Adrenal gland (tissue), 12 donors: ENCODE measurements around the gene COL1A1. TPM values are rescaled to one million over a fixed set of nuclear protein-coding genes. Genes with fewer than 3 reads are reported as not detected.

Source experiments
- DNase-seq, 7 donors: peaks; one replicate each; pipeline ENCODE4 v3.0.0-alpha.2; 2019 to 2020
- H3K27ac ChIP-seq, 5 donors: fragments of 200-600 bp; sonication (generic) in 4 of 5; 1 replicate in 3 of 5; 2 replicates in 2 of 5; pipeline versions ENCODE4 v1.5.1 to v1.8.0; 2016 to 2020; ENCODE audit warnings: mild to moderate bottlenecking in 1 of 5
- H3K27me3 ChIP-seq: fragments of 200-600 bp; 2 replicates; pipeline ENCODE4 v1.8.0; 2021
- H3K36me3 ChIP-seq, 2 donors: fragments of 200-600 bp; replicated peaks in 1 of 2; 1 replicate in 1 of 2; 2 replicates in 1 of 2; pipeline versions ENCODE4 v1.5.1 to v1.8.0; 2018 to 2022
- H3K4me1 ChIP-seq, 2 donors: fragments of 200-600 bp; replicated peaks in 1 of 2; 1 replicate in 1 of 2; 2 replicates in 1 of 2; pipeline versions ENCODE4 v1.5.1 to v1.8.0; 2018 to 2021
- H3K4me3 ChIP-seq, 4 donors: fragments of 200-600 bp; sonication (generic) in 3 of 4; one replicate each; pipeline ENCODE4 v1.5.1; 2016 to 2018
- H3K9me3 ChIP-seq, 3 donors: fragments of 200-600 bp; sonication (generic) in 1 of 3; replicated peaks in 1 of 3; 1 replicate in 2 of 3; 2 replicates in 1 of 3; pipeline versions ENCODE4 v1.5.1 to v1.8.0; 2016 to 2021
- POLR2A ChIP-seq, 2 donors: fragments of 450-650 bp; IDR thresholded peaks; one replicate each; pipeline ENCODE4 v1.6.1; 2017; ENCODE audit warnings: antibody characterized with exemption in 2 of 2, mild to moderate bottlenecking in 2 of 2, moderate library complexity in 1 of 2
- WGBS, 4 donors: extraction: QIAGEN DNeasy Blood & Tissue Kit in 2 of 4; methylation state at CpG; one replicate each; pipeline versions ENCODE4 v1.1.5 to v1.1.7; 2013 to 2017; 5-methylcytosine and 5-hydroxymethylcytosine counted together
- intact Hi-C, 2 donors: fragments of 100-400 bp; cut with DNase I; formaldehyde crosslinking; loops; one replicate each; pipeline versions ENCODE4 v1.14.1 to v1.15.0; 2022 to 2023
- polyA plus RNA-seq, 3 donors: library from polyadenylated mRNA; stranded (reverse); fragments of 200-250 nt in 2 of 3; fragments of 350-450 nt in 1 of 3; fragmentation: Illumina TruSeq in 1 of 3; extraction: RNeasy Lipid Tissue Mini Kit (QIAGEN cat#74804) in 1 of 3; gene quantifications; one replicate each; pipeline ENCODE4 v1.2.3, GENCODE V29; 2013 to 2014
- total RNA-seq, 9 donors: library from RNA; depleted of rRNA in 4 of 9; stranded (reverse); fragments of >200 nt in 4 of 9; fragments of 120-200 nt in 1 of 9; fragmentation: NEBNext Ultra II Directional in 1 of 9; extraction: Animal tissue kit (Norgen Biotek cat#: 25700) in 1 of 9; gene quantifications; one replicate each; pipeline versions ENCODE4 v1.1.0 to v1.2.4, GENCODE V29; 2013 to 2023
- TF ChIP-seq, protein P1 (sequence below), 6 experiments: fragments of 450-650 bp in 4 of 6; fragments of 200-600 bp in 2 of 6; sonication (generic) in 1 of 6; IDR thresholded peaks; 1 replicate in 5 of 6; 2 replicates in 1 of 6; pipeline versions ENCODE4 v1.5.1 to v1.8.0; 2016 to 2021; ENCODE audit warnings: antibody characterized with exemption in 6 of 6, mild to moderate bottlenecking in 2 of 6, moderate library complexity in 1 of 6
- donor health status: healthy with polysubstance abuse.
- donor health status: Bipolar disorder and iron deficiency.
- donor health status: DM: yes; HTN: yes; CAD: no.
- donor health status: DM: no; HTN: no; CAD: no.
- donor health status: DM: no; HTN: no; CAD: no.
- donor health status: DM: yes; HTN: yes; CAD: no.

The COL1A1 gene
- total and polyA plus RNA-seq, 12 donors, result 39.6 to 263 (median 87.2) TPM

DNA sequence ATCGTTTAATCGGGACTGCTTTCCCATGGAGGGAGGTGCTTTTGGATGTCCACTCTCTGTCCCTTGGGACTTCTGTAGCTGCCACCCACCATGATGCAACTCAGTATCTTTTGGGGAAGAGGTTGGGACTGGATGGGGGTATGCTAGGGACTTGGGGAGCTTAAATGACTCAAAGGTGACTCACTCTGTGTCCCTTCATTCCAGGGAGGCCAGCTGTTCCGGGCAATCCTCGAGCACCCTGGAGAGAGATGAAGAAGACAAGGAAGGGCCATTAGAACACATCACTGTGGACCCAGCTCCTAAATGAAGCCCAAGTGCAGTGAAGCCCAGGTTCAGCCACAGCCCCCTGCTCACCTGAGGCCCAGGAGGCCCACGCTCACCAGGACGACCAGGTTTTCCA is 4.6 kb downstream of the COL1A1 start:
- peaks cover 3 to 8% of the 10 kb centered on the region in 2 donors for H3K4me1 ChIP-seq
- peaks cover 20% of the 10 kb centered on the region for H3K27me3 ChIP-seq
- H3K36me3 ChIP-seq, result peaks cover 0 to 21% of the 10 kb centered on the region in 2 donors
- intact Hi-C loops, result no loop called here
- no peak overlapping the region for H3K4me3 ChIP-seq
- peak overlapping the region in 1 of 5 donors; percentile 44 for H3K27ac ChIP-seq
- no peaks in the 10 kb centered on the region for H3K9me3 ChIP-seq
- DNase-seq, result no peak
- 58 to 76% (median 65%) methylated on average over 2 to 6 of the region's 6 CpGs for WGBS, 4 donors
- TF ChIP-seq POLR2A (IDR thresholded peaks at IDR 0.05), result no peak

DNA sequence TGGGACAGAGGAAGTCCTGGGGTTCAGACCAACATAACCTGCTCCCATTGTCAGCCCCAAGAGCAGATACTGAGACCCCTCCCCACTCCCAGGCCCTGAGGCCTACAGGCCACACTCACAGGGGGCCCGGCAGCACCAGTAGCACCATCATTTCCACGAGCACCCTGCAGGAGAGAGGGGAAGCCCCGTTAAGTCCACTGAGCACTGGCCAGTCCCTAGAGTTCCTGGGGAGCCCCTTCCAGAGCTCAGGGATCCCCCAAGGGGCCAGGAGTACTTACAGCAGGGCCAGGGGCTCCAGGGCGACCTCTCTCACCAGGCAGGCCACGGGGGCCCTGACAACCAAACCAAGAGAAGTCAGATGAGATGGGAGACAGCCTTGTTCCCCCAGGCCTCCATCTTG is 5.4 kb downstream of the COL1A1 start:
- intact Hi-C loops, result no loop called here
- no peak overlapping the region for H3K27ac ChIP-seq
- no peak for DNase-seq

GRCh38 chr17:50194934-50195865 is 6.2 kb downstream of the COL1A1 start:
- DNase-seq, result no peak
- Histone ChIP-seq H3K36me3 (peaks cover 0 to 28% of the 10 kb centered on the region in 2 donors), H3K9me3 (no peaks in the 10 kb centered on the region), H3K4me1 (peaks cover 2 to 6% of the 10 kb centered on the region in 2 donors), H3K27ac (no peak overlapping the region), H3K4me3 (no peak overlapping the region), H3K27me3 (peaks cover 10% of the 10 kb centered on the region)
- intact Hi-C loops, result no loop called here
- 69 to 80% (median 77%) methylated on average over 14 to 17 of the region's 17 CpGs for WGBS, 4 donors
- TF ChIP-seq POLR2A (IDR thresholded peaks at IDR 0.05), result no peak
- TF ChIP-seq, protein P1, sequence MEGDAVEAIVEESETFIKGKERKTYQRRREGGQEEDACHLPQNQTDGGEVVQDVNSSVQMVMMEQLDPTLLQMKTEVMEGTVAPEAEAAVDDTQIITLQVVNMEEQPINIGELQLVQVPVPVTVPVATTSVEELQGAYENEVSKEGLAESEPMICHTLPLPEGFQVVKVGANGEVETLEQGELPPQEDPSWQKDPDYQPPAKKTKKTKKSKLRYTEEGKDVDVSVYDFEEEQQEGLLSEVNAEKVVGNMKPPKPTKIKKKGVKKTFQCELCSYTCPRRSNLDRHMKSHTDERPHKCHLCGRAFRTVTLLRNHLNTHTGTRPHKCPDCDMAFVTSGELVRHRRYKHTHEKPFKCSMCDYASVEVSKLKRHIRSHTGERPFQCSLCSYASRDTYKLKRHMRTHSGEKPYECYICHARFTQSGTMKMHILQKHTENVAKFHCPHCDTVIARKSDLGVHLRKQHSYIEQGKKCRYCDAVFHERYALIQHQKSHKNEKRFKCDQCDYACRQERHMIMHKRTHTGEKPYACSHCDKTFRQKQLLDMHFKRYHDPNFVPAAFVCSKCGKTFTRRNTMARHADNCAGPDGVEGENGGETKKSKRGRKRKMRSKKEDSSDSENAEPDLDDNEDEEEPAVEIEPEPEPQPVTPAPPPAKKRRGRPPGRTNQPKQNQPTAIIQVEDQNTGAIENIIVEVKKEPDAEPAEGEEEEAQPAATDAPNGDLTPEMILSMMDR (IDR thresholded peaks at IDR 0.05), result peak in 1 of 6 experiments; percentile 2

More for the DNA sequence above, 5.4 kb downstream of the COL1A1 start:
- WGBS, 4 donors, result 20 to 86% (median 68%) methylated on average over 1 to 5 of the region's 5 CpGs
- Histone ChIP-seq H3K4me1 (peaks cover 3 to 8% of the 10 kb centered on the region in 2 donors), H3K9me3 (no peaks in the 10 kb centered on the region), H3K27me3 (peaks cover 12% of the 10 kb centered on the region), H3K36me3 (peaks cover 0 to 21% of the 10 kb centered on the region in 2 donors), H3K4me3 (no peak overlapping the region)
- TF ChIP-seq POLR2A (IDR thresholded peaks at IDR 0.05), result no peak
- TF ChIP-seq, protein P1 (IDR thresholded peaks at IDR 0.05), result no peak

DNA sequence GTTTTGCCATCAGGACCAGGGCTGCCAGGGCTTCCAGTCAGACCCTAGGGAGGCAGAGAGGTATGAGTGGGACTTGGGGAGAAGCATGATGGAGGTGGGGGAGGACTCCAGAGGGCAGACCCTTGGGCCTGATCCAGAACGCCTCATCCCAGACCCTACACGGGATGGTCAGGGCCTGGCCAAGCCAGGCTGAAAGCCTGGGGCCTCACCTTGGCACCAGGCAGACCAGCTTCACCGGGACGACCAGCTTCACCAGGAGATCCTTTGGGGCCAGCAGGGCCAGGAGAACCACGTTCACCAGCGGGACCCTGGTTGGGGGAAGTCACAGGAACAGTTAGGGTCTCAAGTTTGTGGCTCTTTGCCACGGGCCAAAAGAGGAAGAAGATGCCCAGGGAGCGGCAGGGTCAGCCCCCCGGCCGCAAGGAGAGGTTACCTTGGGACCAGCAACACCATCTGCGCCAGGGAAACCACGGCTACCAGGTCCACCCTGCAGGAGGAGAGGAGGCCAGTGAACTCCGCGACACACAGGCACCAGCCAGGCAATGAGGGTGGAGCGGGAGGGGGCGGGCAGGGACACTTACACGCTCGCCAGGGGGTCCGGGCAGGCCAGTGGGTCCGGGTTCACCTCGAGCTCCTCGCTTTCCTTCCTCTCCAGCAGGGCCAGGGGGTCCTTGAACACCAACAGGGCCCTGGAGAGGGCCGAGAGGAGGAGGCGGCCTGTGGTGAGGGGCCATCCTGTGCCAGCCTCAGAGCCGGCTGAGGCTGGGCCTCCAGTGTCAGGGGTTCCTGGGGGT is 7.1 kb downstream of the COL1A1 start:
- peaks cover 0 to 28% of the 10 kb centered on the region in 2 donors for H3K36me3 ChIP-seq
- intact Hi-C loops, result no loop called here

More for the DNA sequence above, 7.1 kb downstream of the COL1A1 start:
- Histone ChIP-seq H3K27ac (no peak overlapping the region), H3K9me3 (no peaks in the 10 kb centered on the region), H3K27me3 (peaks cover 7% of the 10 kb centered on the region), H3K4me3 (no peak overlapping the region), H3K4me1 (no peaks in the 10 kb centered on the region)
- whole genome bisulfite sequencing, 4 donors, result 54 to 83% (median 79%) methylated on average over 12 to 25 of the region's 25 CpGs
- DNase-seq, result no peak
- TF ChIP-seq, protein P1 (IDR thresholded peaks at IDR 0.05), result no peak
- no peak for TF ChIP-seq POLR2A (IDR thresholded peaks at IDR 0.05)
